Frontal cortex (tissue), 1 donor: ENCODE measurements around the gene MTFP1. TPM values are rescaled to one million over a fixed set of nuclear protein-coding genes. Genes with fewer than 3 reads are reported as not detected.

Experiments used
- small RNA-seq: library from RNA; depleted of rRNA; stranded (forward); fragments of <200 nt; gene quantifications from one replicate; pipeline ENCODE3, GENCODE V24; 2014
- total RNA-seq: library from RNA; depleted of rRNA; stranded (reverse); fragments of >200 nt; gene quantifications from one replicate; pipeline ENCODE4 v1.2.3, GENCODE V29; 2014

The MTFP1 gene
- total RNA-seq, 1 donor from 2014 or later: 0.41 TPM

Small RNAs within 50 kb of the gene (small RNA-seq; reads per million reads assigned to genes)
- gene AC004832.3: not detected
- not detected for gene RNU6-564P

Other genes starting within 250 kb of the MTFP1 start
- not detected for gene LIF, start 179.0 kb upstream of the MTFP1 start, total RNA-seq
- 0.41 TPM for gene OSM, start 158.9 kb upstream of the MTFP1 start, total RNA-seq
- 2.4 TPM for gene CASTOR1, start 136.3 kb upstream of the MTFP1 start, total RNA-seq
- 10.6 TPM for gene TBC1D10A, start 98.8 kb upstream of the MTFP1 start, total RNA-seq
- gene SF3A1, start 68.9 kb upstream of the MTFP1 start, total RNA-seq: 13.9 TPM
- 5.3 TPM for gene CCDC157, start 68.8 kb upstream of the MTFP1 start, total RNA-seq
- gene RNF215, start 38.4 kb upstream of the MTFP1 start, total RNA-seq: 22.4 TPM
- gene SEC14L2, start 28.8 kb upstream of the MTFP1 start, total RNA-seq: 6.5 TPM
- gene SEC14L3, start 46.2 kb downstream of the MTFP1 start, total RNA-seq: not detected
- not detected for gene SEC14L4, start 79.9 kb downstream of the MTFP1 start, total RNA-seq
- 0.82 TPM for gene SEC14L6, start 121.0 kb downstream of the MTFP1 start, total RNA-seq
- 1.2 TPM for gene GAL3ST1, start 148.9 kb downstream of the MTFP1 start, total RNA-seq
- 52.2 TPM for gene PES1, start 166.1 kb downstream of the MTFP1 start, total RNA-seq
- gene TCN2, start 181.4 kb downstream of the MTFP1 start, total RNA-seq: 11.0 TPM
- gene SLC35E4, start 210.0 kb downstream of the MTFP1 start, total RNA-seq: 6.5 TPM
- 21.2 TPM for gene DUSP18, start 242.1 kb downstream of the MTFP1 start, total RNA-seq